ENCODE results near the gene TGIF1.

Gene TGIF1

GRCh38 chr18:3441290-3441689, 8.7 kb upstream of the TGIF1 start:
- no peaks in the 10 kb centered on the region for H3K9me3 ChIP-seq (ENCODE audit: insufficient read depth, low read depth, low read length)
- no peak overlapping the region for H3K27ac ChIP-seq (ENCODE audit: low read length)
- H3K4me1 ChIP-seq (ENCODE audit: insufficient read depth, low read length): peaks cover 27% of the 10 kb centered on the region; the same call in 1 of the 2 replicates
- no peak overlapping the region for H3K9ac ChIP-seq (ENCODE audit: low read depth, low read length)
- no peaks in the 10 kb centered on the region for H3K36me3 ChIP-seq (ENCODE audit: insufficient read depth, low read depth, low read length)
- H3K27me3 ChIP-seq (ENCODE audit: insufficient read depth, low read length): no peaks in the 10 kb centered on the region
- peak overlapping the region; percentile 1; the same call in 1 of the 2 replicates for H3K4me3 ChIP-seq (ENCODE audit: low read length)

- Histone ChIP-seq H3K27ac (ENCODE audit: low read length) (no peak overlapping the region), H3K36me3 (ENCODE audit: insufficient read depth, low read depth, low read length) (no peaks in the 10 kb centered on the region), H3K4me1 (ENCODE audit: insufficient read depth, low read length) (peaks cover 36% of the 10 kb centered on the region; the same call in 1 of the 2 replicates), H3K9ac (ENCODE audit: low read depth, low read length) (no peak overlapping the region), H3K27me3 (ENCODE audit: insufficient read depth, low read length) (no peaks in the 10 kb centered on the region), H3K4me3 (ENCODE audit: low read length) (no peak overlapping the region), H3K9me3 (ENCODE audit: insufficient read depth, low read depth, low read length) (no peaks in the 10 kb centered on the region)
Observed at GRCh38 chr18:3442919-3443318, 7.1 kb upstream of the TGIF1 start.

GRCh38 chr18:3444296-3444695, 5.7 kb upstream of the TGIF1 start:
- Histone ChIP-seq H3K4me1 (ENCODE audit: insufficient read depth, low read length) (peaks cover 36% of the 10 kb centered on the region; the same call in 1 of the 2 replicates), H3K9ac (ENCODE audit: low read depth, low read length) (no peak overlapping the region), H3K36me3 (ENCODE audit: insufficient read depth, low read depth, low read length) (no peaks in the 10 kb centered on the region), H3K4me3 (ENCODE audit: low read length) (no peak overlapping the region), H3K9me3 (ENCODE audit: insufficient read depth, low read depth, low read length) (no peaks in the 10 kb centered on the region), H3K27ac (ENCODE audit: low read length) (no peak overlapping the region), H3K27me3 (ENCODE audit: insufficient read depth, low read length) (no peaks in the 10 kb centered on the region)

GRCh38 chr18:3444954-3445353, 5.0 kb upstream of the TGIF1 start:
- no peaks in the 10 kb centered on the region for H3K27me3 ChIP-seq (ENCODE audit: insufficient read depth, low read length)
- peaks cover 36% of the 10 kb centered on the region; the same call in 1 of the 2 replicates for H3K4me1 ChIP-seq (ENCODE audit: insufficient read depth, low read length)
- no peak overlapping the region for H3K27ac ChIP-seq (ENCODE audit: low read length)
- H3K4me3 ChIP-seq (ENCODE audit: low read length): no peak overlapping the region
- H3K9ac ChIP-seq (ENCODE audit: low read depth, low read length): no peak overlapping the region
- H3K9me3 ChIP-seq (ENCODE audit: insufficient read depth, low read depth, low read length): no peaks in the 10 kb centered on the region
- H3K36me3 ChIP-seq (ENCODE audit: insufficient read depth, low read depth, low read length): no peaks in the 10 kb centered on the region

GRCh38 chr18:3447068-3447894, 2.7 kb upstream of the TGIF1 start:
- Histone ChIP-seq H3K4me1 (ENCODE audit: insufficient read depth, low read length) (peaks cover 26% of the 10 kb centered on the region; the same call in 1 of the 2 replicates), H3K36me3 (ENCODE audit: insufficient read depth, low read depth, low read length) (peaks cover 7% of the 10 kb centered on the region; the same call in 1 of the 2 replicates), H3K4me3 (ENCODE audit: low read length) (peak overlapping the region; percentile 75), H3K27ac (ENCODE audit: low read length) (peak overlapping the region; percentile 92), H3K9ac (ENCODE audit: low read depth, low read length) (peak overlapping the region; percentile 92), H3K9me3 (ENCODE audit: insufficient read depth, low read depth, low read length) (no peaks in the 10 kb centered on the region), H3K27me3 (ENCODE audit: insufficient read depth, low read length) (no peaks in the 10 kb centered on the region)

- H3K9me3 ChIP-seq (ENCODE audit: insufficient read depth, low read depth, low read length): no peaks in the 10 kb centered on the region
- H3K9ac ChIP-seq (ENCODE audit: low read depth, low read length): peak overlapping the region; percentile 92
- peaks cover 17% of the 10 kb centered on the region; the same call in 1 of the 2 replicates for H3K4me1 ChIP-seq (ENCODE audit: insufficient read depth, low read length)
- H3K27ac ChIP-seq (ENCODE audit: low read length): peak overlapping the region; percentile 92
- H3K27me3 ChIP-seq (ENCODE audit: insufficient read depth, low read length): no peaks in the 10 kb centered on the region
- peaks cover 16% of the 10 kb centered on the region for H3K36me3 ChIP-seq (ENCODE audit: insufficient read depth, low read depth, low read length)
- peak overlapping the region; percentile 75 for H3K4me3 ChIP-seq (ENCODE audit: low read length)
Observed at GRCh38 chr18:3447895-3448837, 1.8 kb upstream of the TGIF1 start.

- Histone ChIP-seq H3K4me3 (ENCODE audit: low read length) (peak overlapping the region; percentile 75), H3K27me3 (ENCODE audit: insufficient read depth, low read length) (no peaks in the 10 kb centered on the region), H3K36me3 (ENCODE audit: insufficient read depth, low read depth, low read length) (peaks cover 17% of the 10 kb centered on the region), H3K9ac (ENCODE audit: low read depth, low read length) (peak overlapping the region; percentile 72; the same call in 1 of the 2 replicates), H3K4me1 (ENCODE audit: insufficient read depth, low read length) (peaks cover 16% of the 10 kb centered on the region; the same call in 1 of the 2 replicates), H3K9me3 (ENCODE audit: insufficient read depth, low read depth, low read length) (no peaks in the 10 kb centered on the region), H3K27ac (ENCODE audit: low read length) (no peak overlapping the region)
Observed at GRCh38 chr18:3448838-3449511, 997 bp upstream of the TGIF1 start.

DNA sequence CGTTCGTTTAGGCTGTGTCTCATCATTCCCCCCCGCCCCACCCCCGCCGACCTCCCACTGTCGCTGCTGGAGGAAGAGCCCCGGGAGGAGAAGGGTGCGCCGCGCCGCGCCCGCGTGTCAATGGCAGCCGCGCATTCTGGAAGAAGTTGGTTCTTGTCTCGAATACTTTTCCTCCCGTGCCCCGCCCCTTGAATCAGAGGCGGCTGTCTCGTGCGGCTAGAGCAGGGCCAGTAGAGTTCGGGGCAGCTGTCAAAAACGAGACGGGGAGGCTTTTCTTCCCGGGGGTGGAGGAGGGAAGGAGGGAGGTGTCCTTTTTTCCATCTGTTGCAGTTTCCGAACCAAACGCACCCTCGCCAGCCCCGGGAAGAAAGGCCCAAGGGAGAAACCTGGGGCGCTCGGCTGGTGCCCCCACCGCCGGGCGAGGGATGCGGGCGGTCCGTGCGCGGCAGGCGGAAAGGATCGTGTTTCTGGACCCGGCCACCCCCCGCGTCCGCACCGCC, 410 bp upstream of the TGIF1 start:
- Histone ChIP-seq H3K4me1 (ENCODE audit: insufficient read depth, low read length) (peaks cover 16% of the 10 kb centered on the region; the same call in 1 of the 2 replicates), H3K36me3 (ENCODE audit: insufficient read depth, low read depth, low read length) (peaks cover 17% of the 10 kb centered on the region), H3K9ac (ENCODE audit: low read depth, low read length) (peak overlapping the region; percentile 42; the same call in 1 of the 2 replicates), H3K27ac (ENCODE audit: low read length) (no peak overlapping the region), H3K27me3 (ENCODE audit: insufficient read depth, low read length) (no peaks in the 10 kb centered on the region), H3K4me3 (ENCODE audit: low read length) (peak overlapping the region; percentile 75), H3K9me3 (ENCODE audit: insufficient read depth, low read depth, low read length) (no peaks in the 10 kb centered on the region)

- H3K9ac ChIP-seq (ENCODE audit: low read depth, low read length): peak overlapping the region; percentile 95
- H3K36me3 ChIP-seq (ENCODE audit: insufficient read depth, low read depth, low read length): peaks cover 20% of the 10 kb centered on the region
- peak overlapping the region; percentile 96 for H3K27ac ChIP-seq (ENCODE audit: low read length)
- peaks cover 19% of the 10 kb centered on the region for H3K4me1 ChIP-seq (ENCODE audit: insufficient read depth, low read length)
- peak overlapping the region; percentile 99 for H3K4me3 ChIP-seq (ENCODE audit: low read length)
- H3K9me3 ChIP-seq (ENCODE audit: insufficient read depth, low read depth, low read length): no peaks in the 10 kb centered on the region
- H3K27me3 ChIP-seq (ENCODE audit: insufficient read depth, low read length): no peaks in the 10 kb centered on the region
Observed at GRCh38 chr18:3450799-3451182, 819 bp downstream of the TGIF1 start.

DNA sequence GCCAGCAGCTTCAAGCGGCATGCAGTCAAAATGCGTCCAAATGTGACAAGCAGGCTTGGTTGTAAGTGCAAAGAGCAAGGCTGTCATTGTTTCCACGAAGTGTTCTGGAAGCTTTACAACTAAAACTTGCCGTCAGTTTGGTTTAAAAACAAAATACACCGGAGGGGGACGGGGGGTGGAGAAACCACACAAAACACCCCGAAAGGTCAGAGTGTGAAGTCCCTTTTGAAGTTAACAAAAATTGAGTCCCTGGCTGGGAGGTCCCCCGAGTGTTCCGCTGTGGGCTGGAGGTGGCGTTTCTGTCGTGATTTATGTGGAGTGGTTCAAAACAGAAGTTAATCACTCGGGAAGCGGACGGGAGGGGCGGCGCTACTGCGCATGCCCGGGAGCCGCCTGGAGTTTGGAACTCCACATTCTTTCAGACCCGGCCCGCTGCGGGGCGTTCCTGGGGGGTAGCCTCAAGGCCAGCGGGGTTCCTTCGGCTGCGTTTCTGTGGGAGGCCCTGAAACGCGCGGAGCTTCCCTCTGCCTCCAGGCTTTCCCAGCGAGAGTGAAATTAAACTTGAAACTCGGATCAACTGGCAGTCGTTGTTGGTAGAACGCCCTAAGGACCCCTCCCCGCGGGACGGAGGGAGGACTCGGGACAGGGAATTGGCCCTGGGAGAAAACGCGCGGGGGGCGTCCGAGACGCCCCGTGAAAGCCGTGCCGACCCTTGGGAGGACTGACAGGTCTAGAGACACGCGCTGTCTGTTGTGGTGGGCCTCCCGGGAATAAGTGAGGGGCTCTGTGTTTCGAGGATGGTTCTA, 1.4 kb downstream of the TGIF1 start:
- Histone ChIP-seq H3K27ac (ENCODE audit: low read length) (peak overlapping the region; percentile 96), H3K9ac (ENCODE audit: low read depth, low read length) (peak overlapping the region; percentile 95), H3K36me3 (ENCODE audit: insufficient read depth, low read depth, low read length) (peaks cover 26% of the 10 kb centered on the region)

More for the DNA sequence above, 1.4 kb downstream of the TGIF1 start:
- Histone ChIP-seq H3K4me3 (ENCODE audit: low read length) (peak overlapping the region; percentile 99), H3K9me3 (ENCODE audit: insufficient read depth, low read depth, low read length) (no peaks in the 10 kb centered on the region), H3K4me1 (ENCODE audit: insufficient read depth, low read length) (peaks cover 20% of the 10 kb centered on the region), H3K27me3 (ENCODE audit: insufficient read depth, low read length) (no peaks in the 10 kb centered on the region)
